Body of pancreas (tissue), 4 donors: ENCODE data around the gene ECT2L. TPM values are rescaled to one million over a fixed set of nuclear protein-coding genes. Genes with fewer than 3 reads are reported as not detected.

ENCODE experiments used
- ATAC-seq: fragments of 150-250 bp; one replicate; pipeline ENCODE4 v1.9.1; 2016
- DNase-seq, 4 donors: peaks; one replicate each; pipeline ENCODE4 v3.0.0-alpha.2; 2019
- H3K27ac ChIP-seq, 4 donors: fragments of 200-600 bp; sonication (generic); 1 replicate in 3 of 4; 2 replicates in 1 of 4; pipeline versions ENCODE4 v1.5.1 to v1.6.1; 2016 to 2019; ENCODE audit warnings: mild to moderate bottlenecking in 1 of 4, mixed read lengths in 1 of 4, moderate library complexity in 1 of 4
- H3K27me3 ChIP-seq, 2 donors: fragments of 200-600 bp; sonication (generic); one replicate each; pipeline ENCODE4 v1.6.0; 2016; ENCODE audit warnings: mild to moderate bottlenecking in 1 of 2
- H3K36me3 ChIP-seq, 2 donors: fragments of 200-600 bp; sonication (generic); replicated peaks in 1 of 2; 2 replicates each; pipeline ENCODE4 v1.5.1; 2016; ENCODE audit warnings: low read depth in 2 of 2; ENCODE audit not compliant: insufficient read depth in 1 of 2
- H3K4me1 ChIP-seq: fragments of 200-600 bp; sonication (generic); one replicate; pipeline ENCODE4 v1.6.0; 2016
- H3K4me3 ChIP-seq, 2 donors: fragments of 200-600 bp; sonication (generic); 1 replicate in 1 of 2; 2 replicates in 1 of 2; pipeline ENCODE4 v1.5.1; 2016 to 2019
- H3K9me3 ChIP-seq, 3 donors: fragments of 200-600 bp; sonication (generic); 1 replicate in 2 of 3; 2 replicates in 1 of 3; pipeline ENCODE4 v1.5.1; 2016
- POLR2A ChIP-seq, 3 donors: fragments of 450-650 bp; IDR thresholded peaks; one replicate each; pipeline ENCODE4 v1.6.1; 2016; ENCODE audit warnings: antibody characterized with exemption in 3 of 3, mild to moderate bottlenecking in 2 of 3
- WGBS, 2 donors: methylation state at CpG; one replicate each; pipeline ENCODE4 v1.1.5; 2017; 5-methylcytosine and 5-hydroxymethylcytosine counted together
- intact Hi-C: fragments of 100-400 bp; cut with DNase I; formaldehyde crosslinking; loops from one replicate; pipeline ENCODE4 v1.15.1; 2023
- total RNA-seq, 2 donors: library from RNA; depleted of rRNA; stranded (reverse); fragments of >200 nt; gene quantifications; one replicate each; pipeline ENCODE4 v1.1.0, GENCODE V29; 2016
- TF ChIP-seq, protein P1 (sequence below), 7 experiments: fragments of 450-650 bp in 4 of 7; fragments of 200-600 bp in 3 of 7; sonication (generic) in 3 of 7; IDR thresholded peaks; one replicate each; pipeline ENCODE4 v1.5.1; 2016 to 2019; ENCODE audit warnings: antibody characterized with exemption in 7 of 7

ECT2L gene
- total RNA-seq, 2 donors from 2014 or later, result not detected

DNA sequence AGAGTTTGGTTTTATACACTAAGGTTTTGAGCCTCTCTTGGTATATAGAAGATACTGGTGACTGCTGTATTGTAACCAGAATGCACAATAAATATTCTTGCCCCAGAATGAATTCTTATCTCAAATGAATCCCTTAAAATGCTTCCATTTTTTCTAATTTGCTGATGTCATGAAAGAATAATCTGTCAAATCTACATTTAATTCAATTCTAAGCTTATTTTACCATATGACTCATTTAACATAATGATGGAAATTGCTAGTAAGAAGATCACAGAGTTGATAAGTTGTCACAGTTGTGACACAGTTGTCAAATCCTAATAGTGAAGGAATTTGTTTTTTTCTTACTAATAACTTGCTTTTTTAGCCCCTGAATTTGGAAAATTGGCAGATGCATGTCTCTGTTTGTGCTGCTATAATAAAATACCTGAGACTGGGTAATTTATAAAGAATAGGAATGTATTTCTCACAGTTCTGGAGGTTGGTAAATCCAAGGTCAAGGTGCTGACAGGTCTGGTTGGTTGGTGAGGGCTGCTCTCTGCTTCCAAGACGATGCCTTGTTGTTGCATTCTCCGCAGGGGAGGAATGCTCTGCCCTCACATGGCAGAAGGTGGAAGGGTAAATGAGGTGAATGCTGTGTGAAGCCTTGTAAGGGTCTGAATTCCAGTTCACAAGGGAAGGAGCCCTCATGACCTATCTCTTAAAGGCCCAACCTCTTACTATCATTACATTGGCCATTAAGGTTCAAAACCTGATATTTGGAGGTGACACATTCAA lies 4.7 kb downstream of the ECT2L start:
- no peaks in the 10 kb centered on the region for H3K9me3 ChIP-seq
- ATAC-seq, result no peak
- H3K4me3 ChIP-seq, result no peak overlapping the region
- H3K27ac ChIP-seq, result no peak overlapping the region
- H3K4me1 ChIP-seq, result no peaks in the 10 kb centered on the region
- no peaks in the 10 kb centered on the region for H3K27me3 ChIP-seq
- intact Hi-C loops, result no loop called here
- TF ChIP-seq POLR2A (IDR thresholded peaks at IDR 0.05), result no peak
- TF ChIP-seq, protein P1, sequence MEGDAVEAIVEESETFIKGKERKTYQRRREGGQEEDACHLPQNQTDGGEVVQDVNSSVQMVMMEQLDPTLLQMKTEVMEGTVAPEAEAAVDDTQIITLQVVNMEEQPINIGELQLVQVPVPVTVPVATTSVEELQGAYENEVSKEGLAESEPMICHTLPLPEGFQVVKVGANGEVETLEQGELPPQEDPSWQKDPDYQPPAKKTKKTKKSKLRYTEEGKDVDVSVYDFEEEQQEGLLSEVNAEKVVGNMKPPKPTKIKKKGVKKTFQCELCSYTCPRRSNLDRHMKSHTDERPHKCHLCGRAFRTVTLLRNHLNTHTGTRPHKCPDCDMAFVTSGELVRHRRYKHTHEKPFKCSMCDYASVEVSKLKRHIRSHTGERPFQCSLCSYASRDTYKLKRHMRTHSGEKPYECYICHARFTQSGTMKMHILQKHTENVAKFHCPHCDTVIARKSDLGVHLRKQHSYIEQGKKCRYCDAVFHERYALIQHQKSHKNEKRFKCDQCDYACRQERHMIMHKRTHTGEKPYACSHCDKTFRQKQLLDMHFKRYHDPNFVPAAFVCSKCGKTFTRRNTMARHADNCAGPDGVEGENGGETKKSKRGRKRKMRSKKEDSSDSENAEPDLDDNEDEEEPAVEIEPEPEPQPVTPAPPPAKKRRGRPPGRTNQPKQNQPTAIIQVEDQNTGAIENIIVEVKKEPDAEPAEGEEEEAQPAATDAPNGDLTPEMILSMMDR (IDR thresholded peaks at IDR 0.05), result no peak
- DNase-seq, result no peak
- 75 to 78% methylated on average over 2 of the region's 2 CpGs for WGBS, 2 donors
- no peaks in the 10 kb centered on the region for H3K36me3 ChIP-seq

DNA sequence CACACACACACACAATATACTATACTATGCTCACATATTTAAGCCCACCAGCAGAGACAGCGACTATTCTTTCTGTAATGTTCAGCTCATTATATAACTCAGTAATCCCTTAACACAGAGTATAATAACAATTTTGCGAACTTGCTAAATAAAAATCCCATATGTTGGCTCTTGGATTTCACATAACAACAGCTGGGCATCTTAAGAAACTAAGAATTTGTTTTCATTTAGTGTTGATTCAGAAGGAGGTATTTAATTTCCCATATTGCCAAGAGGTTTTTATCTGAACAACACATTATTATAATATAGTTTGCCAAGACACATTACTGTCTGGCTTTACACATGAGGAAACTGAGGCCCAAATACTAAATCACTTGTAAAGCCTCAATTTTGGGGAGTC lies 7.4 kb downstream of the ECT2L start:
- no peak for DNase-seq
- no peaks in the 10 kb centered on the region for H3K9me3 ChIP-seq
- no peaks in the 10 kb centered on the region for H3K4me1 ChIP-seq
- ATAC-seq, result no peak
- H3K27ac ChIP-seq, result no peak overlapping the region
- no peak overlapping the region for H3K4me3 ChIP-seq
- TF ChIP-seq, protein P1 (IDR thresholded peaks at IDR 0.05), result no peak
- no peak for TF ChIP-seq POLR2A (IDR thresholded peaks at IDR 0.05)
- H3K36me3 ChIP-seq, result no peaks in the 10 kb centered on the region
- 79 to 84% methylated on average over 2 of the region's 2 CpGs for WGBS, 2 donors
- intact Hi-C loops, result no loop called here
- no peaks in the 10 kb centered on the region for H3K27me3 ChIP-seq

DNA sequence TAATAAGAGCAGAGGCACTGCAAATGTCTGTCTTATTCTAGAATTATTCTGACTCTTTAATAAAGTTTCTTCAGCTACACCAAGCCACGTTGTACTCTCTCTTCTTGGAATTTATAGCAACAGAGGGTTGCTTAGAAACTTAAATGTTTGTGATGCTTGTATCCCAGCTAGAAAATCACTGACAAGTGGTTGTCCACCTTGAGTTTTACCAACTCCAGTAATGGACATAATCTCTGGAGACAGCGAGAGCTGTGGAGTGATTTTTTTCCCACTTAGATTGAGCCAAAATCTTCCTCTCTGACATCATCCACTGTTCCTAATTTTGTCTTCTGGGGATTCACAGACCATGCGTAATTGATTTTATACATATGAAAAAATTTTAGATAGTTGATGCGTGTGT lies 8.0 kb downstream of the ECT2L start:
- Histone ChIP-seq H3K4me1 (no peaks in the 10 kb centered on the region), H3K36me3 (no peaks in the 10 kb centered on the region), H3K27me3 (no peaks in the 10 kb centered on the region), H3K9me3 (no peaks in the 10 kb centered on the region), H3K27ac (no peak overlapping the region), H3K4me3 (no peak overlapping the region)
- ATAC-seq (no peak), DNase-seq (no peak)
- 63 to 73% methylated on average over 4 of the region's 4 CpGs for WGBS, 2 donors
- no peak for TF ChIP-seq POLR2A (IDR thresholded peaks at IDR 0.05)
- TF ChIP-seq, protein P1 (IDR thresholded peaks at IDR 0.05), result no peak
- intact Hi-C loops, result no loop called here

DNA sequence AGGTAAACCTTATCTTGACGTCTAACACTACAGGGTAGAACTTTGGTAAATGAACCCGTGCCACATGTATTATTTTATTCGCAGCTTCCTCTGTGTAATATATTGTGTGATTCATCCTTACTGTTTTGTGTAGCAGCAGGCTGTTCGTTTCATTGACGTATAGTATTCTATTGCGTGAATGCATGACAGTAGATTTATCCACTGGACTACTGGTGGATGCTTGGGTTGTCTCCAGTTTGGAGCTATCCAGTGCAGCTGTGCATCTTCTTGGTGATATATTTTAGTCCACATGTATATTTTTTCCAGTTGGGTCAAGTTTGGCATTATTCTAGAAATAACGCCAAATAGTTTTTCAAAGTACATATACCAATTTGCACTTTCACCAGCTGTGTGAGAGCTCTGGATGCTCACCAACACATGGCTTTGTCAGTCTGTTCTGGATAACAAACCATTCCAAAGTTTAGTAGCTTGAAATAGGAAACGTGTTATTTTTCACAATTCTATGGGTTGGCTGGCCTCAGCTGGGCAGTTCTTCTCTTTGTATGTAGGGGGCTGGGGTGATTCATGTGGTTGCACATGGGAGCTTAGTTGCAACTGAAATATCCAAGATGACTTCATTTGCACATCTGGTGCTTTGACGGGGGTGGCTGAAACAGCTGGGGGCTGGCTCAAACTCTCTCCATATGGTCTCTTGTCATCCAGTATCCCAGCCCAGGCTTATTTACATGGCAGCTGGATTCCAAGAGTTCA lies 9.3 kb downstream of the ECT2L start:
- no peak for ATAC-seq
- 76 to 82% methylated on average over 9 of the region's 9 CpGs for WGBS, 2 donors

More for the DNA sequence above, 9.3 kb downstream of the ECT2L start:
- intact Hi-C loops, result no loop called here
- Histone ChIP-seq H3K4me1 (no peaks in the 10 kb centered on the region), H3K36me3 (no peaks in the 10 kb centered on the region), H3K4me3 (no peak overlapping the region), H3K27ac (no peak overlapping the region), H3K27me3 (no peaks in the 10 kb centered on the region), H3K9me3 (no peaks in the 10 kb centered on the region)
- DNase-seq, result no peak
- TF ChIP-seq POLR2A (IDR thresholded peaks at IDR 0.05), result no peak
- TF ChIP-seq, protein P1 (IDR thresholded peaks at IDR 0.05), result no peak
